NCI-H446 (cell line): ENCODE measurements around the gene ASB13.
"Not testable (repeated sequence)": the region's sequence is repeated elsewhere in the genome, so short reads cannot be mapped to it uniquely, and the experiment has no call there.

Experiments used
- DNase-seq, 2 experiments: peaks; one replicate each; lab custom pipeline; 2025; lab: John Stamatoyannopoulos, UW

Gene ASB13

GRCh38 chr10:5623081-5623748 is 43.2 kb downstream of the ASB13 start:
- peak in 1 of 2 experiments; percentile 78 for DNase-seq

GRCh38 chr10:5622186-5622960 is 44.0 kb downstream of the ASB13 start:
- no peak for DNase-seq

- not testable (repeated sequence) for DNase-seq
Observed at GRCh38 chr10:5621371-5621770, 45.0 kb downstream of the ASB13 start.

- no peak for DNase-seq
Observed at GRCh38 chr10:5620966-5621365, 45.4 kb downstream of the ASB13 start.

- no peak for DNase-seq
Observed at GRCh38 chr10:5620223-5620721, 46.1 kb downstream of the ASB13 start.

GRCh38 chr10:5619362-5620211 is 46.8 kb downstream of the ASB13 start:
- no peak for DNase-seq

GRCh38 chr10:5618829-5619228 is 47.6 kb downstream of the ASB13 start:
- no peak for DNase-seq

- no peak for DNase-seq
Observed at GRCh38 chr10:5618042-5618441, 48.4 kb downstream of the ASB13 start.

- no peak for DNase-seq
Observed at GRCh38 chr10:5617521-5617920, 48.9 kb downstream of the ASB13 start.

GRCh38 chr10:5616836-5617235 is 49.6 kb downstream of the ASB13 start:
- DNase-seq: no peak

- DNase-seq: no peak
Observed at GRCh38 chr10:5616046-5616445, 50.3 kb downstream of the ASB13 start.

- DNase-seq: no peak
Observed at GRCh38 chr10:5615316-5615715, 51.1 kb downstream of the ASB13 start.

- no peak for DNase-seq
Observed at GRCh38 chr10:5614155-5614721, 52.2 kb downstream of the ASB13 start.

- DNase-seq: no peak
Observed at GRCh38 chr10:5613481-5614154, 52.8 kb downstream of the ASB13 start.

GRCh38 chr10:5611899-5612680 is 54.3 kb downstream of the ASB13 start:
- no peak for DNase-seq

- DNase-seq: no peak
Observed at GRCh38 chr10:5609952-5610616, 56.3 kb downstream of the ASB13 start.

GRCh38 chr10:5608608-5609220 is 57.7 kb downstream of the ASB13 start:
- DNase-seq: no peak

- DNase-seq: no peak
Observed at GRCh38 chr10:5607594-5607993, 58.8 kb downstream of the ASB13 start.

GRCh38 chr10:5606864-5607263 is 59.5 kb downstream of the ASB13 start:
- DNase-seq: no peak

- no peak for DNase-seq
Observed at GRCh38 chr10:5606321-5606720, 60.1 kb downstream of the ASB13 start.
